Measurements from ENCODE around the gene NOL3.

Gene NOL3

GRCh38 chr16:67183284-67183626, 12.9 kb downstream of the NOL3 start:
- H3K36me3 ChIP-seq (ENCODE audit: insufficient read depth): no peaks in the 10 kb centered on the region
- peaks cover 17% of the 10 kb centered on the region; the same call in 1 of the 2 replicates for H3K27me3 ChIP-seq (ENCODE audit: insufficient read depth, low read depth)
- peak overlapping the region; percentile 58 for H3K4me2 ChIP-seq
- H4K20me1 ChIP-seq (ENCODE audit: insufficient read depth): no peaks in the 10 kb centered on the region
- H3K9ac ChIP-seq: no peak overlapping the region
- H3K27ac ChIP-seq: no peak overlapping the region
- H3K4me3 ChIP-seq (IDR thresholded peaks at IDR 0.05; ENCODE audit: insufficient read depth, low read depth, low read length): no peak overlapping the region
- no peak for TF ChIP-seq CTCF (conservative IDR thresholded peaks at IDR 0.05; ENCODE audit: low read depth, low read length)
- H3K4me1 ChIP-seq (ENCODE audit: low read depth, poor library complexity, severe bottlenecking): peaks cover 9% of the 10 kb centered on the region
- H2AFZ ChIP-seq (ENCODE audit: low read depth): peak overlapping the region; percentile 55
- no peaks in the 10 kb centered on the region for H3K79me2 ChIP-seq (ENCODE audit: insufficient read depth, low read depth)

GRCh38 chr16:67183627-67184452, 13.5 kb downstream of the NOL3 start, which contains the start of gene MATCAP1:
Gene MATCAP1, minus strand, starts transcription at chr16:67183963. Its CDS starts 3,353 bp downstream, at chr16:67180610.
- peaks cover 17% of the 10 kb centered on the region; the same call in 1 of the 2 replicates for H3K27me3 ChIP-seq (ENCODE audit: insufficient read depth, low read depth)
- peaks cover 9% of the 10 kb centered on the region for H3K4me1 ChIP-seq (ENCODE audit: low read depth, poor library complexity, severe bottlenecking)
- no peaks in the 10 kb centered on the region for H3K36me3 ChIP-seq (ENCODE audit: insufficient read depth)
- H3K9ac ChIP-seq: peak within 1 kb of the TSS; percentile 61; the same call in 1 of the 2 replicates
- no peaks in the 10 kb centered on the region for H4K20me1 ChIP-seq (ENCODE audit: insufficient read depth)
- no peak within 1 kb of the TSS for H3K4me3 ChIP-seq (IDR thresholded peaks at IDR 0.05; ENCODE audit: insufficient read depth, low read depth, low read length)
- peak within 1 kb of the TSS; percentile 97 for H3K4me2 ChIP-seq
- TF ChIP-seq CTCF (conservative IDR thresholded peaks at IDR 0.05; ENCODE audit: low read depth, low read length): no peak
- peak within 1 kb of the TSS; percentile 40; the same call in 1 of the 2 replicates for H3K27ac ChIP-seq
- H3K79me2 ChIP-seq (ENCODE audit: insufficient read depth, low read depth): no peaks in the 10 kb centered on the region
- peak within 1 kb of the TSS; percentile 55 for H2AFZ ChIP-seq (ENCODE audit: low read depth)

- Histone ChIP-seq H3K9ac (0 out of 2 replicates have a peak overlapping the region, but pooled peaks have one; percentile 61), H2AFZ (ENCODE audit: low read depth) (peak overlapping the region; percentile 55), H3K4me3 (IDR thresholded peaks at IDR 0.05; ENCODE audit: insufficient read depth, low read depth, low read length) (no peak overlapping the region), H3K27me3 (ENCODE audit: insufficient read depth, low read depth) (peaks cover 17% of the 10 kb centered on the region; the same call in 1 of the 2 replicates), H3K79me2 (ENCODE audit: insufficient read depth, low read depth) (no peaks in the 10 kb centered on the region), H3K36me3 (ENCODE audit: insufficient read depth) (no peaks in the 10 kb centered on the region), H4K20me1 (ENCODE audit: insufficient read depth) (no peaks in the 10 kb centered on the region), H3K4me1 (ENCODE audit: low read depth, poor library complexity, severe bottlenecking) (peaks cover 9% of the 10 kb centered on the region), H3K27ac (no peak overlapping the region), H3K4me2 (peak overlapping the region; percentile 97)
- TF ChIP-seq CTCF (conservative IDR thresholded peaks at IDR 0.05; ENCODE audit: low read depth, low read length): no peak
These were observed 14.2 kb downstream of the NOL3 start for GRCh38 chr16:67184453-67184994.

GRCh38 chr16:67184995-67185650, 14.8 kb downstream of the NOL3 start:
- H3K4me2 ChIP-seq: peak overlapping the region; percentile 97; the same call in 1 of the 2 replicates
- no peak overlapping the region for H2AFZ ChIP-seq (ENCODE audit: low read depth)
- H3K9ac ChIP-seq: no peak overlapping the region
- no peak overlapping the region for H3K27ac ChIP-seq
- no peak overlapping the region for H3K4me3 ChIP-seq (IDR thresholded peaks at IDR 0.05; ENCODE audit: insufficient read depth, low read depth, low read length)
- no peaks in the 10 kb centered on the region for H4K20me1 ChIP-seq (ENCODE audit: insufficient read depth)
- no peaks in the 10 kb centered on the region for H3K79me2 ChIP-seq (ENCODE audit: insufficient read depth, low read depth)
- peaks cover 9% of the 10 kb centered on the region for H3K4me1 ChIP-seq (ENCODE audit: low read depth, poor library complexity, severe bottlenecking)
- H3K27me3 ChIP-seq (ENCODE audit: insufficient read depth, low read depth): peaks cover 17% of the 10 kb centered on the region; the same call in 1 of the 2 replicates
- peak; percentile 73 for TF ChIP-seq CTCF (conservative IDR thresholded peaks at IDR 0.05; ENCODE audit: low read depth, low read length)
- H3K36me3 ChIP-seq (ENCODE audit: insufficient read depth): no peaks in the 10 kb centered on the region
